NB4 (cell line): ENCODE results near the gene CSMD2.

Experiments used
- DNase-seq: peaks from one replicate; pipeline ENCODE4 v3.0.0; 2010; ENCODE audit warnings: low read depth
- H3K4me3 ChIP-seq: one replicate; pipeline ENCODE4 v1.5.1; 2011; ENCODE audit warnings: mild to moderate bottlenecking, low read depth, low read length, moderate library complexity
- CTCF ChIP-seq: IDR thresholded peaks from one replicate; pipeline ENCODE4 v1.5.1; 2012; ENCODE audit warnings: low read depth, low read length
- MAX ChIP-seq: IDR thresholded peaks from 2 replicates; pipeline ENCODE4 v1.6.1; 2011; ENCODE audit warnings: low read depth, low read length
- MYC ChIP-seq: IDR thresholded peaks from 2 replicates; pipeline ENCODE4 v1.6.1; 2011; ENCODE audit warnings: low read depth, low read length
- POLR2A ChIP-seq: IDR thresholded peaks from 2 replicates; pipeline ENCODE4 v1.6.1; 2011; ENCODE audit warnings: mild to moderate bottlenecking; ENCODE audit not compliant: insufficient read length; ENCODE audit errors: extremely low read depth

Gene CSMD2

DNA sequence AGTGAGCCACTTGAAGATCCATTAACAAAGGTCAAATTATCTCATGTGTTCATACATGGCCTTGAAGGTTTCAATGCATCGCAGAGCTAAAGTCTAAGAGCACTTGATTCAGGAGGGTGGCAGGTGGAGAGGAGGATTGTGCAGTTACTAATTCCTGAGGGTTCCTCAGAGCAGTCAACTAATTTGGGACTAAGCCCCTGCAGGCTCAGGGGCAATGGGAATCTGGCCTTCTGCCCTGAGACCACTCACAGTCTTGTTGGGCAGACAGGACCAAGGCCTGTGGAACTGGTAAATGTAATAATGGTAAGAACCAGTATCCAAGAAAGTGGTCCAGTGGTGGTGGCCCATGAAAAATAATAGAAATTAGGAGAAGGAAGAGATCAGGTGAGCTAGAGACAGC, 428.5 kb downstream of the CSMD2 start:
- DNase-seq: no peak
- no peak overlapping the region for H3K4me3 ChIP-seq
- TF ChIP-seq CTCF (no peak), POLR2A (no peak), MYC (no peak), MAX (no peak)

DNA sequence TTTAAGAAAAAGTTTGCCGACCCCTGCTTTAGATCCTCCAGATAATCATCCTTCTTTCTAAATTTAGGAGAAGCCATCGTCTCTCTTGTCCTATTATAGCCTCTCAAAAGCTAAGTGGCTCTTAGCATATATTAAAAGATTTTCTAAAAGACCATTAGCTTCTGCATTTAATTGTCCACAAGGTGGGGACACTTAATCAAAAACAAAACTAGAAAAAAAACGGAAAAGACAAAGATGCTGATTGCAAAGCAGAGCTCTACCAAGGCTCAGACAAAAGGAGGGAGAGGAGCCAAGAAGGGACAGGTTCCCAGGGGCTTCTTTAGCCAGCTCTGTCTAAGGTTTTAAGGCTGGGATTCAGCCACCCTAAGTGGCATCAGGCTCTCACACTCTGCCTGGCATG, 429.4 kb downstream of the CSMD2 start:
- DNase-seq: no peak
- no peak for TF ChIP-seq MAX
- no peak overlapping the region for H3K4me3 ChIP-seq

DNA sequence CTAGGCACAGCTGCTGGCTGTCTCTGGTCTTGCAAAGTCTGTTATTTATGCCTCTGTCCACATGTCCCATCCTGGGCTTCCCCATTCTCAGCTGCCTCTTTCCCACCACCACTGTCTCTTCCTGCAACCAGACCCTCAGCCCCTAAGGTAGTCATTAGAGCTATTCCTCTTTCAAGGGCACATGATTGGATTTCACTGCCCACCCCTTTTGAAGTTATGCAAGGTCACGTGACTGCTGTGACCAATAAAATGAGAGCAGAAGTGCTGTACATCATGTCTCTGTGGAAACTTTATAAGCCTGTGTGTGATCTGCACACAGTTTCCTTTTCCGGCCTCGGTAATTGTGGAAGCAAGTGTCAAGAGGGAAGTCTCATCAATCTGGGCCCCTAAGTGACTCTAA, 437.7 kb downstream of the CSMD2 start:
- TF ChIP-seq MAX (no peak), MYC (no peak), POLR2A (no peak), CTCF (no peak)
- DNase-seq: peak; percentile 31
- H3K4me3 ChIP-seq: no peak overlapping the region

GRCh38 chr1:33726274-33726804, 438.7 kb downstream of the CSMD2 start:
- H3K4me3 ChIP-seq: no peak overlapping the region
- TF ChIP-seq POLR2A (no peak), CTCF (no peak), MAX (no peak), MYC (no peak)
- DNase-seq: no peak

- no peak overlapping the region for H3K4me3 ChIP-seq
- no peak for TF ChIP-seq MYC
- no peak for TF ChIP-seq POLR2A
- TF ChIP-seq CTCF: no peak
- no peak for TF ChIP-seq MAX
- DNase-seq: no peak
Observed at GRCh38 chr1:33725556-33726160, 439.4 kb downstream of the CSMD2 start.

- H3K4me3 ChIP-seq: no peak overlapping the region
- no peak for TF ChIP-seq MYC
- no peak for TF ChIP-seq POLR2A
- TF ChIP-seq MAX: no peak
- TF ChIP-seq CTCF: no peak
- DNase-seq: no peak
Observed at GRCh38 chr1:33725037-33725436, 440.0 kb downstream of the CSMD2 start.
